SU-DHL-6 (cell line): ENCODE measurements around the gene MMP23B.

Experiments used
- H2AFZ ChIP-seq: fragments of 200-600 bp; sonication (generic); 2 replicates; pipeline ENCODE4 v1.6.1; 2014; ENCODE audit warnings: low read depth, mild to moderate bottlenecking, moderate library complexity, mixed read lengths, antibody characterized with exemption, low read length; ENCODE audit not compliant: severe bottlenecking
- H3F3A ChIP-seq: fragments of 200-600 bp; shearing (Covaris generic); 2 replicates; pipeline ENCODE4 v1.6.0; 2016; ENCODE audit warnings: antibody characterized with exemption, mild to moderate bottlenecking; ENCODE audit not compliant: insufficient read depth
- H3K27ac ChIP-seq: fragments of 200-600 bp; sonication (generic); 2 replicates; pipeline ENCODE4 v1.5.1; 2016; ENCODE audit warnings: low read depth, mild to moderate bottlenecking, low read length, moderate library complexity, mixed read lengths
- H3K27me3 ChIP-seq: fragments of 200-600 bp; sonication (generic), shearing (Covaris generic); 2 replicates; pipeline ENCODE4 v1.6.0; 2014; ENCODE audit warnings: mild to moderate bottlenecking, low read length
- H3K36me3 ChIP-seq: fragments of 200-600 bp; sonication (generic); 2 replicates; pipeline ENCODE4 v1.6.1; 2014; ENCODE audit warnings: mild to moderate bottlenecking, low read length, mixed read lengths
- H3K4me2 ChIP-seq: fragments of 300-600, 200-600 bp; shearing (Covaris generic), sonication (generic); 2 replicates; pipeline ENCODE4 v1.6.0; 2014; ENCODE audit warnings: low read length, low read depth, mild to moderate bottlenecking; ENCODE audit not compliant: poor library complexity, severe bottlenecking
- H3K4me3 ChIP-seq: fragments of 200-600 bp; sonication (generic); 2 replicates; pipeline ENCODE4 v1.5.1; 2014; ENCODE audit warnings: antibody characterized with exemption, low read length, mild to moderate bottlenecking, mixed read lengths; ENCODE audit not compliant: insufficient read depth, poor library complexity, severe bottlenecking
- H3K79me2 ChIP-seq: fragments of 200-600 bp; sonication (generic); 2 replicates; pipeline ENCODE4 v1.6.1; 2014; ENCODE audit warnings: mild to moderate bottlenecking, low read length, moderate library complexity; ENCODE audit not compliant: insufficient read depth
- H3K9ac ChIP-seq: fragments of 200-600 bp; sonication (generic); 2 replicates; pipeline ENCODE4 v1.7.0; 2014; ENCODE audit warnings: mild to moderate bottlenecking, low read length
- H3K9me2 ChIP-seq: fragments of 200-600 bp; sonication (generic); replicated peaks from 2 replicates; pipeline ENCODE4 v1.6.1; 2014; ENCODE audit warnings: low read length; ENCODE audit not compliant: insufficient read depth
- H3K9me3 ChIP-seq: fragments of 200-600 bp; sonication (generic); 2 replicates; pipeline ENCODE4 v1.6.1; 2014; ENCODE audit warnings: low read length, mixed read lengths; ENCODE audit not compliant: insufficient read depth
- H4K20me1 ChIP-seq: fragments of 200-600 bp; sonication (generic); 2 replicates; pipeline ENCODE4 v1.6.1; 2014; ENCODE audit warnings: low read depth, mild to moderate bottlenecking, antibody characterized with exemption, low read length, moderate library complexity, mixed read lengths
- CTCF ChIP-seq: fragments of 200-600 bp; sonication (generic); IDR thresholded peaks from one replicate; pipeline ENCODE4 v1.5.1; 2017; ENCODE audit warnings: antibody characterized with exemption, mild to moderate bottlenecking, low read length, moderate library complexity; ENCODE audit not compliant: insufficient read depth, poor library complexity, severe bottlenecking
- EZH2phosphoT487 ChIP-seq: fragments of 200-600 bp; sonication (generic), shearing (Covaris generic); conservative IDR thresholded peaks from 2 replicates; pipeline ENCODE4 v1.6.1; 2018; ENCODE audit warnings: mild to moderate bottlenecking, antibody characterized with exemption, low read length, moderate library complexity, mixed read lengths

MMP23B gene

GRCh38 chr1:1613509-1614082 is 18.4 kb upstream of the MMP23B start:
- Histone ChIP-seq H3K9me2 (no peaks in the 10 kb centered on the region), H4K20me1 (no peaks in the 10 kb centered on the region), H3K4me2 (peak overlapping the region; percentile 96), H3K9me3 (no peaks in the 10 kb centered on the region), H3K27me3 (no peaks in the 10 kb centered on the region), H3F3A (no peaks in the 10 kb centered on the region; the same call in 1 of the 2 replicates), H3K36me3 (no peaks in the 10 kb centered on the region), H2AFZ (no peak overlapping the region), H3K27ac (no peak overlapping the region), H3K9ac (peak overlapping the region; percentile 96; the same call in 1 of the 2 replicates), H3K79me2 (0 out of 2 replicates have a peak, but pooled peaks cover 3% of the 10 kb centered on the region), H3K4me3 (no peak overlapping the region)
- TF ChIP-seq EZH2phosphoT487 (no peak), CTCF (no peak)

DNA sequence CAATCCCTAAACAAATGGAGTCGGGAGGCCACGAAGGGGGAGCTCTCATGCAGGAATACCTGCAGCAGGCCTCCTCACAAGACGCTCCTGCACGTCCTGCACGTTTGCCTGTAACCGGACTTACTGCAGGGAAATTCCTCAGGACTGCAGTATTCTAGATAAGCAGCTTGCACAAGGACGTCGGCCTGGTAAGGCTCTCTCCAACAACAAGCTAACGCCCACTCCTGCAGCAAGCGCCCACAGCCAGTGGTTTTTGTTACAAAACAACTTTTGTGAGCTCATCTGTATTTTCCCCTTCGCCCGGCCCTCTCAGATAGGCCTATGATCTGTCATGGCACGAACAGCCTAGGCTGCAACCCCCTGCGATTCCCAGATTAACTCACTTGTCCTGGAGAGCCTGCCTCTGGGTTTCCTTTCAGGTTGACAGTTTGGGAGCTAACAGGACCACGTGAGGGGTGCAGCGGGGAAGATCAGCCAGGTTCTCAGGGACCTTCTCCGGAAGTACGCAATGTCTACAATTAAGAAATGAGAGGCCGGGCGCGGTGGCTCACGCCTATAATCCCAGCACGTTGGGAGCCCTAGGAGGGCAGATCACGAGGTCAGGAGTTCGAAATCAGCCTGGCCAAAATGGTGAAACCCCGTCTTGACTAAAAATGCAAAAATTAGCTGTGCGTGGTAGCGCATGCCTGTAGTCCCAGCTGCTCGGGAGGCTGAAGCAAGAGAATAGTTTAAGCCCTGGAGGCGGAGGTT is 17.6 kb upstream of the MMP23B start:
- H3K27ac ChIP-seq: no peak overlapping the region
- no peaks in the 10 kb centered on the region for H3K9me2 ChIP-seq

DNA sequence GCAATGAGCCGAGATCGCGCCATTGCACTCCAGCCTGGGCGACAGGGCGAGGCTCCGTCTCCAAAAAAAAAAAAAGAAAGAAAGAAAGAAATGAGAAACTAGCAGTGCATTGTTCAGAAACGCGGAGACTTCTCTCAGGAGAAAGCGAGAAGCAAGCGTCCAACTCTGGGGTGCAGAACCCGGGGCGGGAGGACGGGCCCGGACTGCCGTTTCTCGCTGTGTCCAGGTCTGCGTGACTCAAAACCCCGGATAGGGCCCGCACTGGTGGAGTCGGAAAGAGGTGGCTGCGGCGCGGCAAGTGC is 17.1 kb upstream of the MMP23B start:
- peak overlapping the region; percentile 94 for H3K4me3 ChIP-seq
- peak overlapping the region; percentile 96 for H3K9ac ChIP-seq
- no peak for TF ChIP-seq CTCF
- TF ChIP-seq EZH2phosphoT487: no peak
- H3K79me2 ChIP-seq: 0 out of 2 replicates have a peak, but pooled peaks cover 3% of the 10 kb centered on the region
- H3K36me3 ChIP-seq: no peaks in the 10 kb centered on the region
- peak overlapping the region; percentile 96 for H3K4me2 ChIP-seq
- H4K20me1 ChIP-seq: no peaks in the 10 kb centered on the region
- H3K9me3 ChIP-seq: no peaks in the 10 kb centered on the region
- H3K9me2 ChIP-seq: no peaks in the 10 kb centered on the region
- no peaks in the 10 kb centered on the region; the same call in 1 of the 2 replicates for H3F3A ChIP-seq
- H3K27me3 ChIP-seq: no peaks in the 10 kb centered on the region
- H2AFZ ChIP-seq: peak overlapping the region; percentile 8
- H3K27ac ChIP-seq: no peak overlapping the region

More for the DNA sequence above, 17.6 kb upstream of the MMP23B start:
- Histone ChIP-seq H4K20me1 (no peaks in the 10 kb centered on the region), H3K27me3 (no peaks in the 10 kb centered on the region), H3K9ac (peak overlapping the region; percentile 96), H3K4me2 (peak overlapping the region; percentile 96), H3K4me3 (peak overlapping the region; percentile 94), H3F3A (no peaks in the 10 kb centered on the region; the same call in 1 of the 2 replicates), H2AFZ (peak overlapping the region; percentile 8), H3K9me3 (no peaks in the 10 kb centered on the region), H3K79me2 (0 out of 2 replicates have a peak, but pooled peaks cover 3% of the 10 kb centered on the region), H3K36me3 (no peaks in the 10 kb centered on the region)
- TF ChIP-seq CTCF (no peak), EZH2phosphoT487 (no peak)
